NCI-H146 treated with DMSO at 0.1 percent for 48 hours (cell line): ENCODE results near the gene TBXA2R.

Experiments
- DNase-seq: peaks from one replicate; lab custom pipeline; 2025; ENCODE audit not compliant: unreplicated experiment; lab: John Stamatoyannopoulos, UW

Gene TBXA2R

DNA sequence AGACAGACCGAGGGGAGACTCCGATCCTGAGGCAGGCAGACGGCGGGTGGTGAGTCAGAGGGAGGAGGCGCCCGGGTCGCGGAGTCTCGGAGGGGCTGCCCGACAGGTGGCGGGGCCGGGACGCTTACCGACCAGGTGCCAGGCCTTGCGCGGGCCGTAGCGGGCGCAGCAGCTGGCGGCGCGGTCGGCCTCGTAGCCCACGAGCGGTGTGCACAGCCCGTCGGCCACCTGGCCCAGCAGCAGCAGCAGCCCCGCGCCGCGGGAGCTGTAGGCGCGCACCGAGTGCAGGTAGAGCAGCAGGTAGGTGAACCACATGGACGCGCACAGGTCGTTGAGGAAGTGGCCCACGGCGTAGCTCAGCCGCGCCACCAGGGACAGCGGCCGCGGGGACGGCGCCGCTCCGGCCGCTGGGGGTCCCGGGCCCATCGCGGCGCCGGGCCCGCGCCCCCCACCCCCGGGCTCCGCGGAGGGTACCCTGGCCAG lies 49.7 kb downstream of the TBXA2R start:
- no peak for DNase-seq

DNA sequence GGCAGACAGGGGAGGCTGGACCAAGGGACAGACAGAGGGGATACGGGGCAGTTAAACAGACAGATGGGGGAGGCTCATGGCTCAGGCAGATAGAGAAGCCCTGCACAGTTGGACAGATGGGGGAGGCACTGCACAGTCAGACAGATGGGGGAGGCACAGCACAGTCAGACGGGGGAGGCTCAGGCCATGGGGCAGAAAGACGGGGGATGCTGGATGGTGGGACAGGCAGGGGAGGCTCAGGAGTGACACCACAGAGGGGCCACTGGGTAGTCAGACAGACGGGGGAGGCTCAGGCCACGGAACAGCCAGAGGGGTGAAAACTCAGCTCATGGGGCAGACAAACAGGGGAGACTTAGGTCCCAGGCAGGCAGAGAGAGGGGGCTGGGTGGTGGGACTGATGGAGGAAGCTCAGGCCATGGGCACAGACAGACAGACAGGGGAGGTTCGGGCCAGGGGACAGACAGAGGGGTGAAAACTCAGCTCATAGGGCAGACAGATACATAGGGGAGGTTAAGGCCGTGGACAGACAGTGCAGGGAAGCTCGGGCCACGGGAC lies 50.2 kb downstream of the TBXA2R start:
- DNase-seq: no peak

GRCh38 chr19:3555653-3556422 lies 50.8 kb downstream of the TBXA2R start:
- no peak for DNase-seq

- no peak for DNase-seq
These were observed 52.2 kb downstream of the TBXA2R start for GRCh38 chr19:3554254-3555083.

- no peak for DNase-seq
These were observed 54.9 kb downstream of the TBXA2R start for GRCh38 chr19:3551792-3552095.

DNA sequence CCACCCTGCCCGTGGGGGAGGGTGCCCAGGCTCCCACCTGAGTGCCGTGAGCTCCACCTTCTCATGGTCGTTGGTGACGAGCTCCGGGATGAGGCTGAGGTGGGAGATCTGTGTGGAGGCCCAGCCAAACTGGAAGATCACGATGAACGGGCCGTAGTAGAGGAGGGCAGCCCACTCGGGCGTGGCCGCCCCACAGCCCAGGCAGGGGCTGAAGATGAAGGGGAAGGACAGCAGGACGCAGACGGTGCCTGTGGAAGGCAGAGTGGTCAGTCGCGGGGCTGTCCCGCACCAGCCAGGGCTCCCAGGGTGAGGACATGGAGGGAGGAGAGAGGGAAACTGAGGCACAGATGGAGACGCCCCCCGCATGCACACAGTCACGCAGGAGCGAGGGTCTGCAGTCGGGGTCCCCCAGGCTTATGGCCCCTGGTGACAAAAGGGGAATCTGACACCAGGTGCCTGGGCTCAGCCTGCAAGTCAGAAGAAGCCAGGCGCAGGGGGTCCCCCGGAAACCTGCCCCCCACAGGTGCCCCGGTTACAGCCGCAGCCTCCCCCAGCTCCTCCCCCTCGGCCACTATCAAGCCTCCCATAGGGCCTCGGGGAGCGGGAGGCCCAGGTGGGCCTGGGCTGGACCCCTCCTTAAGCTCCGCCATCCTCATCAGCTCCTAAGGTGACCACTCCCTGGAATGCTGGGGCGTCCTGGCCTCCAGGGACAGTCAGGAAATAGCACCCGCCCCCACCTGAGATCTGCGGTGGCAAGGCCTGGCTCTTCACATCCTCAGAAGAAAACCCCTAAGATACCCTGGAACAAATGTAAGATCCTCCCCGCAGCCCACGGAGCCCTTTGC lies 55.5 kb downstream of the TBXA2R start:
- no peak for DNase-seq

DNA sequence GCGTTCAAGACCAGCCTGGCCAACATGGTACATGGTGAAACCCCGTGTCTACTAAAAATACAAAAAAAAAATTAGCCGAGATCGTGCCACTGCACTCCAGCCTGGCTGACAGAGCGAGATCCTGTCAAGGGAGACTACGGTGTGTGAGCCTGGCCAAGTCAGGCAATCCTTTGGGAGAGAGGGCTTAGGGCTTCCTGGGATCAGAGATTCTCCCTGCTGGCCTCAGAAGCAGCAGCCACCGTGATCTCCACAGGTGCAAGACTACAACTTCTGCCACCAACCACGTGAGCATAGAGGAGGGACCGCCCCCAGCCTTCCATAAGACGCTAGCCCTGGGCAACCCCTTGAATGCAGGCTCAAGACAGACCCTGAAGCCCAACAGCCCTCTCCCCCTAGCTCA lies 56.9 kb downstream of the TBXA2R start:
- no peak for DNase-seq

DNA sequence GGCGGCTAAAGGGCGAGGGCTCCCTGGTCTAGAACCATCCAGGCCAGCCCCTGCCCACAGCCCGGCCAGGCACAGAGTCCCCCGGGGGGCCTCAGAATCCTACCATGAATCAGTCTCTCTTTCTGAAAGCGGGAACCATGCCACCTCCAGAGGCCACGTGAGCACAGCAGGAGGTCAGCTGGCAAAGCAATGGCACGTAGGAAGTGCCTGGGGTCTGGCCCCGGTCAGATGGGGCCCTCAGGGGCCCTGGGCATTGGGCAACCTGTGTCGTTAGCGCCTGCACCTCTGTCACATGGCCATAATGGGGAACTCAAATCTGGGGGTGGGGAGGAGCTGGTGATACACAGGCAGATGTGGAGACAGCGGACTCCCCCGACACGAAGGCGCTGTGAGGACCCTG lies 58.1 kb downstream of the TBXA2R start:
- no peak for DNase-seq

DNA sequence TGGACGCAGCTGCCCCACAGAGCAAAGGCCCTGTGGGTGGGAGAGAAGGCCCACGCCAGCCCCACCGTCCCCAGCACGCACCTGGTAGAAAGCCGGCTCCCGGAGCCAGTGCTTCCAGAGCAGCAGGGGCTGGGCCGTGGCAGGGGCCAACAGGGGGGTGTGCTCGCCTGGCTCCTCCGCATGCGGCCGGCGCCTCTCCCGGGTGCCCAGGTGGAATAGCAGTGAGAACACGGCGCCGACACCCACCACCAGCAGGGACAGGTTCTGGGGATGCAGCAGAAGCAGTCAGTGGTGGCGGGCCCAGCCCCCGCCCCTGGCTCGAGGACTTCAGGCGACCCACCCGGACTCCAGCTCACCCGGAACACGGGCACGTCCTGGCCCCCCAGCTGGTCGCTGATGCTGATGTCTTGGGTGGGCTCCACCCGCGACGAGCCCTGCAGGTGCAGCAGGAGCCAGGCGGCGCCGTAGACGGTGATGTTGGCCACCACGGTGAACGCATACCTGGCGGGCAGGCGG lies 58.9 kb downstream of the TBXA2R start:
- no peak for DNase-seq

DNA sequence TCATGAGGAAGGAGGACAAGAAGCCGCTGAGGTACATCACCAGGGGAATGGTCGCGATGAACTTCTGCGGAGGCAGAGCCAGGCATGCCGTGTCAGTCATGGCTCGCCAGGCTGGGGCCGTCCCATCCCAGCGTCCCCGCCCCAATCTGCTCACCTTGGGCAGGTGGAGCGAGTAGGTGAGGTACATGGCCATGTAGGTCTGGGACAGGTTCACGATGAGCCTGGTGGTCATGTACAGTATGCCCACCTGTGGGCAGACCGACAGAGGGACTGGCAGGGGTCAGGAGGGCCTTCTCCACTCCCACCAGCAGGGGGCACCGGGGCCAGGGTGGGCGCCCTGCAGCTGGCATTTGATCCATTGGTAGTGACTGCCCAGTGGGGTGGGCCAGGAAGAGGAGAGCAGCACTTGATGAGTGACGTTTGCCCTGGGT lies 59.4 kb downstream of the TBXA2R start:
- no peak for DNase-seq

GRCh38 chr19:3546119-3546518 lies 60.6 kb downstream of the TBXA2R start:
- no peak for DNase-seq

- no peak for DNase-seq
These were observed 61.0 kb downstream of the TBXA2R start for GRCh38 chr19:3545669-3546034.

- DNase-seq: no peak
These were observed 61.7 kb downstream of the TBXA2R start for GRCh38 chr19:3544742-3545668.
